ENCODE data around the gene RPS2. TPM values are rescaled to one million over a fixed set of nuclear protein-coding genes. Genes with fewer than 3 reads are reported as not detected.
A peak's percentile ranks its signal among the peaks of the same experiment; 100 is the strongest.

RPS2 gene
- total RNA-seq, 1 experiment from 2014 or later = 4,395 TPM

GRCh38 chr16:1979271-1980029, 14.8 kb upstream of the RPS2 start (continued):
- TF ChIP-seq STAT6 (CRISPR knock-in tag; conservative IDR thresholded peaks at IDR 0.05; ENCODE audit: low read depth) (peak; percentile 81; the same call in 1 of the 2 replicates), NFE2L1 (CRISPR knock-in tag; IDR thresholded peaks at IDR 0.05) (peak; percentile 80; the same call in 1 of the 2 replicates), ATF1 (CRISPR knock-in tag; IDR thresholded peaks at IDR 0.05) (0 out of 2 replicates have a peak, but pooled peaks have one; percentile 62), KAT7 (CRISPR knock-in tag; IDR thresholded peaks at IDR 0.05; ENCODE audit: borderline replicate concordance) (0 out of 2 replicates have a peak, but pooled peaks have one; percentile 60), USF1 (CRISPR knock-in tag; IDR thresholded peaks at IDR 0.05) (no peak), MAX (CRISPR knock-in tag; IDR thresholded peaks at IDR 0.05) (peak; percentile 62; the same call in 1 of the 2 replicates), CBFB (CRISPR knock-in tag; IDR thresholded peaks at IDR 0.05; ENCODE audit: low read depth) (peak; percentile 81; the same call in 1 of the 2 replicates), ZNF121 (CRISPR knock-in tag; IDR thresholded peaks at IDR 0.05) (0 out of 2 replicates have a peak, but pooled peaks have one; percentile 8), ETV6 (CRISPR knock-in tag; IDR thresholded peaks at IDR 0.05) (0 out of 2 replicates have a peak, but pooled peaks have one; percentile 65), ZNF219 (CRISPR knock-in tag; IDR thresholded peaks at IDR 0.05; ENCODE audit: borderline replicate concordance) (no peak), FOXP1 (CRISPR knock-in tag; IDR thresholded peaks at IDR 0.05; ENCODE audit: borderline replicate concordance) (0 out of 2 replicates have a peak, but pooled peaks have one; percentile 26), HMGA2 (CRISPR knock-in tag; IDR thresholded peaks at IDR 0.05) (no peak), NFYB (CRISPR knock-in tag; conservative IDR thresholded peaks at IDR 0.05; ENCODE audit: low read depth) (no peak), PRDM15 (CRISPR knock-in tag; IDR thresholded peaks at IDR 0.05) (no peak), ZNF532 (CRISPR knock-in tag; IDR thresholded peaks at IDR 0.05; ENCODE audit: borderline replicate concordance) (no peak), ZNF138 (CRISPR knock-in tag; conservative IDR thresholded peaks at IDR 0.05) (no peak), ZNF416 (CRISPR knock-in tag; IDR thresholded peaks at IDR 0.05) (no peak), SP1 (CRISPR knock-in tag; conservative IDR thresholded peaks at IDR 0.05) (peak; percentile 35; the same call in 1 of the 2 replicates), HMGXB4 (CRISPR knock-in tag; IDR thresholded peaks at IDR 0.05) (peak; percentile 8; the same call in 1 of the 2 replicates), MLX (CRISPR knock-in tag; IDR thresholded peaks at IDR 0.05) (no peak), ZNF512 (CRISPR knock-in tag; IDR thresholded peaks at IDR 0.05; ENCODE audit: borderline replicate concordance) (no peak), CREM (CRISPR knock-in tag; IDR thresholded peaks at IDR 0.05) (no peak; the same call in 1 of the 2 replicates)
